HG02588 (cell line): Measurements from ENCODE around the gene HAUS2.
A peak's percentile ranks its signal among the peaks of the same experiment; 100 is the strongest.
"Not testable (repeated sequence)": the region's sequence is repeated elsewhere in the genome, so short reads cannot be mapped to it uniquely, and the experiment has no call there.

ENCODE experiments used
- ATAC-seq: cut with Tn5 transposase; IDR thresholded peaks from one replicate; pipeline ENCODE4 v1.9.1; 2021; ENCODE audit warnings: mild to moderate bottlenecking, moderate library complexity; ENCODE audit not compliant: unreplicated experiment

The HAUS2 gene

DNA sequence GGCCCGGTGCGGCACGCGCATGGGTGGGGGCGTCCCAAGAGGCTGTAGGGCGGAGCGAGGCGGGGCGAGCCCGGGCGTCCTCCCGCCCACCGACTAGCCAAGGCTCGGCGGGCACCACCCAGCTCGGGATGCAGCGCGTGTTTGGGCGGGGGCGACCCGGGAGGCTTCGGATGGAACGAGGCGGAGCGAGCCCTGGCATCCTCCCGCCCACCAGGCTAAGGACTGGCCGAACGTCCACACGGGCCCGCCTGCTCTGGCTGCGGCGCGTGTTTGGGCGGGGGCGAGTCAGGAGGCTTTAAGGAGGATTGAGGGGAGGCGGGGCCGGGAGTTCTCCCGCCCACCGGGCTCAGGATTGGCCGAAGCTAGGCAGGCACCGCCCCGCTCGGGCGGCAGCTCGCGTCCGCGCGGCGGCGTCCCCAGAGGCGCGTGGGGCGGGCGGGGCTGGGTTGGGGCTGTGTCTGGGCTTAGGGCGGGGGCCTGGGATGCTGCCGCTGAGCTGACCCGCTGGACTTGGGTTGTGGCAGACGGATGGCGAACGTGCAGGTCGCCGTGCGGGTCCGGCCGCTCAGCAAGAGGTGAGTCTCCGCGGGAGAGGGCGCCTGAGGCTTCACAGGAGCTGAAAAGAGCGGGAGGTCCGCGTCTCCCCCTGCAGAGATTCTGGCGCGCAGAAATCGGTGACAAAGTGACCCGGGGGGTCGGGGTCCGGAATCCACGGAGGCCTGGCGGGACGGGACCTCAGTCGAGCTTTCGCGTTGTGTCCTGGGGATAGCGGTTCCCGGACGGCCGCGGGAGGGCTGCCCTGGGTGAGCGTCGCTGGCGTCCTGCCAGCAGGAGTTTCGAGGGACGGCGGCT, 26.8 kb downstream of the HAUS2 start, which contains the start of gene STARD9:
Gene STARD9 (plus strand): TSS at position 419 of the 852 bp plus-strand sequence. CDS start 110 bp downstream, at position 529.
- ATAC-seq = peak; percentile 90

DNA sequence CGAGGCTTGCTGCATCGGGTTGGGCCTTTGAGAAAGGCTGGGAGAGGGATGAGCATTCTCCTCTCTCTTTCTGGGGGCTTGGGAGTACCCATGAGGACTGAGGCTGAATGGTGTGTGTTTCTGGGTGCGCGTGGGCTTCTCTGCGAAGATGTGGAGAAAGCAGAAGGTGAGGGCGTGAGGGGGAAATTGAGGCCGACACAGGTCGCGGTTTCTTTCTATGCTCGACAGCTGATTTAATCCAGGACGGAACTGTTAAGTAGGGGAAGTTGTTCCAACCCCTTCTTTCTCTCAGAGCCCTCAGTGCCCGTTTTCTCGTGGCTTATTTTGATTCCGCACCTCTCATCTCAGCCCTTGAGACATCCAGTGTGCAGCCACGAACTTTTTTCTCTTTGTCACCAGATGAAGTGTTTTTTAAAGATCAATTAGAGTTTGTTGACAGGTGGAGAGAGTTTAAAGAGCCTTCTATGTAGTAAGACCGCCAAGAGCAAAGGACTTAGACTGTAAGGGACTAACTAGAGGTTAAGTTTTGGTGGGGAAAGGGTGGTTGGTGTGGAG, 27.5 kb downstream of the HAUS2 start:
- no peak for ATAC-seq

DNA sequence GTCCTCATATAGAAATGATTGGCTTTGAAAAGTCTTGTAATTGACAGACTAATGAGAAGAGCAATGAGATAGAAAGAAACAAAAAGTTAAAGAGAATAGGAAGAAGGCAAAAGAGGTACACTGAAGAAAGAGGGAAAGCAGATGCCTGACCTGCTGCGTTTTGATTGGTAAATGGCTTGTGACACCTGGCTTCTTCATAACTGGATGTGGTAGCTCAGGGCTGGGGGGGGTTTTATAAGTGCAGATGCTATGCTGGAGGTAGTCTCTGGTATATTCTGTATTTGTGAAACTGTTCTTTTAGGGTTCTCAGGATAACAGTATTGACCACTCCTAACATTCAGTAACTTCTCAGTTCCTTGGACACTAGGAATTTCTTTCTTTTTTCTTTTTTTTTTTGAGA, 28.1 kb downstream of the HAUS2 start:
- no peak for ATAC-seq

DNA sequence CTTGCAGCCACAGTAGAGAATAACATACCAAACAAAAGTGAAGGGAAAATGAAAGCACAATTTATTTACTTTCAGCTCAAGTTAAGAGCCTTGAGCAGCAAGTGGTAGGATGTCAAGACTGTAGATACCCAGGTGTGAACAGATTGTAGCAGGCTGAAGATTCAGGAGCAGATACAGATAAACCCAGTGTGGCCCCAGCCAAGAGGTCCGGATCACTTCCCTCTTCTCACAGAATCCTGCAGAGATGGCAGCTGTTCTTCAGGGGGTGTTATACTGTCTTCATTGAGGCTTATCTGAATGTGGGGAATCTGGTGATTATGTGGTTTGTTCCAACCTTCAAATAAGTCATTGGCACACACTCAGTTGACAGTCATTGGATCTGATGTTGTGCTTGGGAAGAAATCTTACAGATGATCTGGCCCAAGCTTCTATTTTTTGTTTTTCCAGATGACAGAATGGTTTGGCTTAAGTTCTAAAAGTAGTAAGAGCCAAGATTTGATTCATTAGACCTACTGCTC, 28.9 kb downstream of the HAUS2 start:
- ATAC-seq = no peak

DNA sequence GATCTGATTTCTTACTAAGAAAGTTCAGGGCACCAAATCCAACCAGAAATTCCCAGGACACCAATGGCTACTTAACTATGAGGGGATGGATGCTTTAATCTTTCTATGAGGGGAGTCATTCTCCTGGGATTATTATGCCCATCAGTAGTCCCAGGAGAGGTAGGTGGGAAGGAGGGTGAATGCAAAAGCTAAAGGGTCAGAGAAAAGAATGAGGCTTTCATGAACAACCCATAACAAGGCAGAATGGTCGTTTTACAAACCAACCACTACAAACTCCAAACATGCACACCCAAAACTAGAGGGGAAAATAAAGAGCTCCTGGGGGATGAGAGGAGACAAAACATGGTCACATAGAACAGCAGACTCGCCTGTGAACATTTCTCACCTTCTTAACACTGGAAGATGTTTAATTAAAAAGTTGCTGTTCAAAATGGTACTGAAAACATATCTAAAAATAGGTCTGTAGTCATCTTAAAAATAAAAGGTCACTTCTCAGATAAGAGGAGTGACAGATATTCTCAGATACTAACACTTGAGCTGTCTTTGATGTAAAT, 30.4 kb downstream of the HAUS2 start:
- no peak for ATAC-seq

DNA sequence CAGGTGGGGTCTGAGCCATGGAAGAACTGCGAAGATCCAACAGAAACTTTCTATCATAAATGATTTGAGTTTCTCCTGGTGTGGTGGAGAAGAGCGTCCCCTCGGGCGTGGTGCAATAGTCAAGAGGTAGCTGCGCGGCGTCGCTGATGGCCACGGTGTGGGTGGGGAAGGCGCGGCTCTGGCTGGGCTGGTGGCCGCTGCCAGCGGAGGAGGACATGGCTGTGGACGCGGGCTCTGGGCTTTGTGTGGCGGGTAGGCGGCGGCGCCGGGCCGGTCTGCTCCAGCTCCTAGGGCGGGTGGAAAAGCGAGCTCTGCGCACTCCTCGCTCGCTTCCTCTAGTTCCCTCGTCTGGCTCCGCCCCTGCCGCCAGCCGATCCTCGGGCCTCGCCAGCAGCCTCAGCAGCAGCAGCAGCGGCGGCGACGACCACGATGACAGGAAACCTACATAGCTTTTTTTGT, 32.7 kb downstream of the HAUS2 start:
- ATAC-seq = peak; percentile 85

DNA sequence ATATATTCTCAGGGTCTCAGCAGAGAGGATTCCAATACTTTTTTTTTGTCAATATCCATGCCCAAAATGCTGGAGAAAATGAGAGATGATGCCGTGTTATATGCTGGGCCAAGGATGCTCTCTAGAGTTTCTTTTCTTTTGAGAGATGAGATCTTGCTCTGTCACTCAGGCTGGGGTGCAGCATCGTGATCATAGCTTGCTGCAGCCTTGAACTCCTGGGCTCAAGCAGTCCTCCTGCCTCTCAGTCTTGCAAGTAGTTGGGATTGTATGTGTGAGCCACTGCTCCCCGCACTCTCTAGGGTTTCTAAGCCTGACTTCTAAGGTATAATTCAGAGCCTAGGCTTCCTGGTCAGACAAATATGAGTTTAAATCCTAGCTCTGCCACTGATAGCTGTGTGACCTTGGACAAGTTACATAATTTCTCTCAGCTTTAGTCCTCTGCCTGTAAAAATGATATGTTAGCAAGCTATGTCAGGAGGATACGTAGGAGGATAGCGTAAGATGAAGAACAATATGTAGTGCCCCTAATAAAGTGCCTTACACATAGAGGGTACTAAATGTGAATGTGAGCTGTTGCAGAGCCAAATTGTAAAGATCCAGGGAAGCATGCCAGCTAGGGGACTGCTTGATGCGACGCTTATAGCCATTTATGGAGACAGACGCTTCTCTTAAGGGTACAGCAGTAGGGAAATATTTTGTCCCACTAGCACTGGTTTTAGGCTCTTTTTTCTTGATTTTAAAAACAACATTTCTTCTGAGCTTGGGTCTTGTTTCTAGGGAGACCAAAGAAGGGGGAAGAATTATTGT, 34.1 kb downstream of the HAUS2 start:
- no peak for ATAC-seq

DNA sequence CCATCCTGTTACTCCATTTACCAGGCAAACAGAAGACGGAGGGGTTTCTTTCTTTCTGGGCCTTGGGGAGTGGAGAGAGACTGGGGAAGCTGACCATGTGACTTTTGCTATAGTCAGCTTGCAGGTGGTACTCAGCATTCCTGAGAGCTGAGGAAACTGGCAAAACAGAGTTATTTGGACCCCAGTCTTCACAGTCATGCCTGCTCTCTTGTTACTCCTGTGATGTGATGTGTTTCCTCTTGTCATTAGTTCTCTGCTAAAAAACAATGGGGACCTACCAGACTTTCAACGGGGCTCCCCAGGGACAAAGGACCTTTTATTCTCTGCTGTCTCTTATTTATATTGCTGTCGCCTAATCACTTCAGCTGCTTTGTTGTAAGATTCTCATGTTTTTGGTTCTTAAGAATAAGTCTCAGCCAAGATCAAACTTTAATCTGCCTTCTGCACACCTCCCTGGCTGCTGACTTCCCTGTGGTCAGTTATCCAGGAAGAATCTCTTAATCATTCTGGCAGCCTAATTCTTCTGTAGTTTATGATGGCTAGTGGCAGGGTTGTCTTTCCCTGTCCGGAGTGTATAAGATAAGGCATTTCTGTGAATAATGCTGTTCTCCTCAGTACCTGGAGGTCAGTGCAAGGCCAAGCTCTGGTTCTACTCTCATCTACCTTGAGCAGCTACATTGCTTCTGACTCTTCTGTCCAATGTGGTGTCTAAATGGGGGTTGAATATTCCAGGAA, 35.6 kb downstream of the HAUS2 start:
- ATAC-seq = no peak

DNA sequence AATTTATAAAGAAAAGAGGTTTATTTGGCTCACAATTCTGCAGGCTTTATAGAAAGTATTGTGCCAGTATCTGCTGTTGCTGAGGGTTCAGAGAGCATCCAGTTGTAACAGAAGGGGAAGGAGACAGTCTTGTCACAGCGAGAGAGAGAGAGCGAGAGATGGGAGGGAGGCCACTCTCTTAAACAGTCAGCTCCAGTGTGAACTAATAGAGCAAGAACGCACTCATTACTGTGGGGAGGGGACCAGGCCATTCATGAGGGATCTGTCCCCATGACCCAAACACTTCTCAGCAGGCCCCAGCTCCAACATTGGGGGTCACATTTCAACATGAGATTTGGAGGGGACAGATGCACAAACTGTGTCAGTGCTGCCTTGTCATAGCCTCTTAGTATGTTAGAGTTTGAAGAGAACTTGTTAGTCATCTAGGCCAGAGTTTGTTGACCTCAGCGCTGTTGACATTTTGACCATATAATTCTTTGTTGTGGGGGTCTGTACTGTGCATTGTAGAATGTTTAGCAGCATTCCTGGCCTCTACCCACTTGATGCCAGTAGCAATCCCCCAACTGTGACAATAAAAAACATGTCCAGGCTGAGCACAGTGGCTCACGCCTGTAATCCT, 42.1 kb downstream of the HAUS2 start:
- ATAC-seq = no peak

DNA sequence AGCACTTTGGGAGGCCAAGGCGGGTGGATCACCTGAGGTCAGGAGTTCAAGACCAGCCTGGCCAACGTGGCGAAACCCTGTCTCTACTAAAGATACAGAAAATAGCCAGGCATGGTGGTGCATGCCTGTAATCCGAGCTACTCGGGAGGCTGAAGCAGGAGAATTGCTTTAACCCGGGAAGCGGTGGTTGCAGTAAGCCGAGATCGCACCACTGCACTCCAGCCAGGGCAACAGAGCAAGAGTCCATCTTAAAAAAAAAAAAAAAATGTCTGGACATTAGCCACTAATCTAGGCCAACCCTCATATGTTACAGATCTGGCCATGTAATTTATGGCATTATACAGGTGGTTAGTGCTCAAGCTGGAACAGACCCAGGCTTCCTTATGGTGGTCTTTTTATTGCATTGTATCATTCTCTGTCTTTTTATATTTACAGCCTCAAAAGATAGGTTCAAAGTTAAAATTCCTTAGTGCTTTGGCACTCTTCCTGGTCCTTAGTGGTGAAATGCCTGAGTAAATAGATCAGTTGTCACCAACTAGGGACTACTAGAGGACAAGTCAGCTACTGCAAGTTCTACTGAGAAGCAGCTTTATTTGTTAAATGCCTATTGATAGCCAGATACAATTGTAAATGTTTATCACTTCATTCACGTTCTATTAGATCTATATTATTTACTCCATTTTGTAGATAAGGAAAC, 42.7 kb downstream of the HAUS2 start:
- no peak for ATAC-seq

DNA sequence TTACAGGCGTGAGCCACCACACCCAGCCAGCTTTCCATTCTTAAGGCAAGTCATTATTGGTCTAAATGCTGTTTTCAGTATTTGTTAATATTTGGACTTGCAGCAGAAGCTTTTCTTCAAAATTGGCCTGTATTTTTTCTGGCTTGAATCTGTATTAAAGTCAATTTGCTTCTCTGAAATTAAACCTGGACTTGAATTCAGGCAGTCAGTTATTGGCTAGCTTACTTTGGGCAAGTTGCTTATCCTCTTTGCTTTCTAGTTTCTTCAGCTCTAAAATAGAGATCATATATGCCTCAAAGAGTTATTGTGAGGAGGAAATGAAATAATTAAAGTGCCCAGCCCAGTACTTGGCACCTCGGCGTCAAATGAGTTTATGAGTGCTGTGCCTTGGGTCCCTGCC, 44.1 kb downstream of the HAUS2 start:
- ATAC-seq = no peak

DNA sequence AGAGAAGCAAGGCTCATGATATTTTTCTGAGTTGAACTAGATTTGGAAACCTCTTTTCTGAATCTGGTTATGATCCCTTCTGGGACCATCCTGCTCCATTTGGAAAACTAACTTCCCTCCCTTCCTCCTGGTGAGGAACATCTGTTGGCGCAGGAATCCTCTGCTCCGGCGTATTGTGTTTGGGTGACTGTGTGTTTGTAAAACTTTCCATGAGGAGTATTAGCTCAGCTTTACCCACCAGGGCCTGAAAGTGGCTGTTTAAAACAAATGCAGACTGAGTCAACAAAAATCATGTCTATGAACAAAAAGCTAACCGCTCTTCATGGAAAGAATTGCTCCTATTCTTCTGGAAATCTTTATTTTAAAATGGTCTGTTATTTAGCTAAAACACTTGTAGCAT, 44.5 kb downstream of the HAUS2 start:
- no peak for ATAC-seq

DNA sequence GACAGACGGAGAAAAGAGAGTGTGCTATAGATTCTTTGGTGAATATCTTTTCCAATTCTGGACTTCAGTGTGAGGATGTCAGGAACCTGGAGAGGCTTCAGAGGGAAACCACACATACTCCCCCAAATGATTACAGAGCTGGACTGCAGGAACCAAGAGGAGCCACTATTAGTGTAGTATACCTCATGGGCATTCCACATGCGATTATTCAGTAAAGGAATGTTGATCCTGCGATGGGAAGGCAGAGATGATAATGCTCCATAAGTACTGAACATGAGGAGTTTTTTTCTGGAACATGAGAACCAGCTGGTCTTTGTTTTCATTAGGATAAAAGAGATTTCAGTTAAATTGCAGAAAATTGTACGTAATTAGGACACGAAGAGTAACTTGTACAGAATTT, 45.5 kb downstream of the HAUS2 start:
- ATAC-seq = no peak

DNA sequence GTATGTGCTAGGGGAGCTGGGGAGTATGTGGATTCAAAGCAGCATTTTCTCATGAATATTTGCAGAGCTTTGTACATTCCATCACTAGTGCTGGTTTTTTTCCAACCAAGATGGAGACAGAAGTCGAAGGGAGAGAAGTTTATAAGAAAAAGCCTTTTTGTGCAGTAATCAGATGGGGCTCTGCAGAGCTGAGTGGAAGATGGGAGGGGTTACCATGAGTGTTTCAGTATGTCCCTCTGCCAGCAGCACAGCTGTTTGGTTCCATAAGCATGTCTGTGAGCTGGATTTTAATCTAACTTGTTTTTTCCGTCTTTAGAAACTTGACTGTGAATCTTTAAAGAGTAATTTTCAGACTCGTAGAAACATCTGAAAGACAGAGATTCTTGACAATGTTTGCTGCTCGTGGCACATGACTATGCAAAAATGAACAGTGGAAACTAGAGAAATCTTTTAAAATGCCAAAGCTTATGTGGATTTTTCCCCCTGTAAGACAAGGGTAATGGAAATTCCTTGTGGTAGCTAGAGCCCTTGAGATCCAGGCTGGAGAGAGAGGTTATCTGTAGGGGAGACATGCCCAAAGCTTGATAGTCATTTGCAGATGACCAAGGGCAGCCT, 47.1 kb downstream of the HAUS2 start:
- ATAC-seq = no peak

DNA sequence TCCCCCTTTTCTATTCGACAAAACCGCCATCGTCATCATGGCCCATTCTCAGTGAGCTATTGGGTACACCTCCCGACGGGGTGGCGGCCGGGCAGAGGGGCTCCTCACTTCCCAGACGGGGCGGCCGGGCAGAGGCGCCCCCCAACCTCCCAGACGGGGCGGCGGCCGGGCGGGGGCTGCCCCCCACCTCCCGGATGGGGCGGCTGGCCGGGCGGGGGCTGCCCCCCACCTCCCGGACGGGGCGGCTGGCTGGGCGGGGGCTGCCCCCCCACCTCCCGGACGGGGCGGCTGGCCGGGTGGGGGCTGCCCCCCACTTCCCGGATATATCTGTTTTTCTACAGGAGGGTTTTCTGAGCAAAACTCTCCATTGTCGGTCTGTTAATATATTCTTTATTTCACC, 52.7 kb downstream of the HAUS2 start:
- not testable (repeated sequence) for ATAC-seq

DNA sequence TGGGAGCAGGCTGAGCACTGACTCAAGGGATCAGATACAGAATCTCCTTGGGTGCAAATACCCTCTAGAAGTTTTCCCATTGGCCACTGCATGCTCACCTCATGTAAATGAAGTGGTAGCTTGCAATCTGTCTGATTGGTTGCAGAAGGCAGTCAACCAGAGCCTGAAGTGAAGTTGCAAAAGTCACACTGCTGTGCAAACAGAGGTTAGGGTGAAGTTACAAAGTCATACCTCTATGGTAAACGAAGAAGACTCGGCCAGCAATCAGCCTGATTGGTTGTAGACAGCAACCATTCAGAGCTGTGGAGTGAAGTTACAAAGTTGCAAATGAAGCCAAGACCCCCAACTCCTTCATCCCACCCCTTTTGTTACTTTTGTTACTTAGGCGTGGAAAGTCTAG, 53.9 kb downstream of the HAUS2 start:
- ATAC-seq = no peak

DNA sequence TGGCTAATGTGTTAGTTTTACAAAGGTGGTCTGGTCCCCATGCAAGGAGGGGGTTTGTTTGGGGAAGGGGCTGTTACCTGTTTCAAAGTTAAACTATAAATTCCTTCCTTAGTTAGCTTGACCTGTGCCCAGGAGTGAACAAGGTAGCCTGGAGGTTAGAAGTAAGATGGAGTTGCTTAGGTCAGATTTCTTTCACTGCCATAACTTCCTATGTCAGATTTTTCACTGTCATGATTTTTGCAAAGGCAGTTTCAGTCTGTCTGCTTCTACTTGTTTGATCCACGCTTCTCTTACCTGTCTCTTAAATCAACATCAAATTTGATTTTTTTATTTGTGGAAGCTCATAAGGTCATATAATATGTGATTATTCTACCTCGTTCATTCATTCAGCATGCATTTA, 55.3 kb downstream of the HAUS2 start:
- no peak for ATAC-seq

DNA sequence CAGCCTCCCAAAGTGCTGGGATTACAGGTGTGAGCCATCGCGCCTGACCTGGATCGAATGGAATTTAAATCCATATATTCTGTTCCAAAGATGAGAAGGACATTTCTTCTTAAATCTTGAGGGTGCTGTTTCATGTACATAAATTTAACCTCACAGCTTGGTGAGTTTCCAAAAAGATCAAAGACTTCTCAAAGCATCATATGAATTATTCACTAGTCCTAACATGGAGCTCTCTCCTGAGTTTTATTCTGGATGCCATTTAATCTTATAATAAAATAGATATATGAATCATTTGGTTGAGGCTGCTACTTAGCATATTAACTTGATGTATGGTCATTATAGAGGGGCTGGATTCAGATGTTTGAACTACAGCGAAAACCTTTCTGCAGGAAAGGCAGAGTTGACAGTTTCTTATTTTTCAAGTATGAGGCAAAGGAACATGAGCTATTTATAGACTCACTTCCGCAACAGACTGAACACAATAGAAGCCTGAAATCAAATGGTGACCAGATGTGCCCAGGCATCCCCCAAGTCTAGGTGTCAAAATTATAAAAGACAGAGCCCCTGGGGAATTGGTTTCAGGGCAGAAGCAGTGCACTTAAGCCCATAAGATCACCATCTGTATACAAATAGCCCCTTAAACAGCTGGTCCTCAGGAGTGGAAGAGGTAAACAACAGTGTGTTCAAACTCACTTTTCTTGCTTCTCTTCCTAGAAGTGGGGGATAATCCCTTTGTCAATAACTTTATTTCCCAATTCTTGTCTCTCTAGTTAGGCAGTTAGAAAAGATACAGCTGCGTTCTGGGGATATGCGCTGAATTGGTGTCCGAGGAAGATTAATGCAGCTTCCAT, 56.5 kb downstream of the HAUS2 start:
- no peak for ATAC-seq
